ENCODE measurements around the gene SOX18.

The SOX18 gene

DNA sequence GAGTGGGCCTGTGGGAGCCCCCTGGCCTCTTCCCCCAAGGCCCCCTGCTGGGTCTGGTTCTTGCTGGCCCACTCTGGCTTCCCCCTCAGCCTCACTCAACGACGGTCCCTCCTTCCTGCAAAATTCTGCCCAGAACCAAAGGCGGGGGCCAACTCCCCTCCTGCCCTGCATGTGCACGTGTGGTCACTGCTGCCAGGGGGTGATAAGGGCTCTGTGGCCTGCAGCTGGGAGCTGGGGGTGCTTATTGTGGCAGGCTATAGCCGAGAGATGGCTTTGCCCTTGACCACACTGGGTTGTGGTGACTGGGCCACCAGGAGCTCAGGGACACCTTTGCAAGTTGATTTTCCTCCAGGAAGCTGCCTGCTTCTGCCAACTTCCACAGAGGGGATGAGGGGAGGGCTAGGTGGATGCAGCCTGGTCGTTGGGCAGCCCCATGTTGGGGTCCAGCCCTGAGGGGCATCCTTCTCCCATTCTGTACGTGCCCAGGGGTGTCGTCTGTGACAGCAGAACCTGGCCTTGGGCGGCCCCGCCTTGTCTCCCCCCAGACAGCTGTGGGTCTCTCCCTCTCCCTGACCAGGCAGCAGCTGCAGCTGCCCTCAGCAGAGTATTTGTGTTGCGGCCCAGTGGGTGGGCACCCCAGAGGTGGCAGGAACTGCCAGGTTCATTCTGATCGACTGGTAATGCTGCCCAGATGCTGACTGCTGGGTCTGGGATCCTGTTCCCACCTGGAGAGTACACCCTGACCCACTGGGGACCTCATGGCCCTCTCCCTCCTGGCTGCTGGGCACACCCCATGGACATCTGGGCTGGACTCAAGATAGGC is 19.2 kb upstream of the SOX18 start:
- TF ChIP-seq, protein P1, sequence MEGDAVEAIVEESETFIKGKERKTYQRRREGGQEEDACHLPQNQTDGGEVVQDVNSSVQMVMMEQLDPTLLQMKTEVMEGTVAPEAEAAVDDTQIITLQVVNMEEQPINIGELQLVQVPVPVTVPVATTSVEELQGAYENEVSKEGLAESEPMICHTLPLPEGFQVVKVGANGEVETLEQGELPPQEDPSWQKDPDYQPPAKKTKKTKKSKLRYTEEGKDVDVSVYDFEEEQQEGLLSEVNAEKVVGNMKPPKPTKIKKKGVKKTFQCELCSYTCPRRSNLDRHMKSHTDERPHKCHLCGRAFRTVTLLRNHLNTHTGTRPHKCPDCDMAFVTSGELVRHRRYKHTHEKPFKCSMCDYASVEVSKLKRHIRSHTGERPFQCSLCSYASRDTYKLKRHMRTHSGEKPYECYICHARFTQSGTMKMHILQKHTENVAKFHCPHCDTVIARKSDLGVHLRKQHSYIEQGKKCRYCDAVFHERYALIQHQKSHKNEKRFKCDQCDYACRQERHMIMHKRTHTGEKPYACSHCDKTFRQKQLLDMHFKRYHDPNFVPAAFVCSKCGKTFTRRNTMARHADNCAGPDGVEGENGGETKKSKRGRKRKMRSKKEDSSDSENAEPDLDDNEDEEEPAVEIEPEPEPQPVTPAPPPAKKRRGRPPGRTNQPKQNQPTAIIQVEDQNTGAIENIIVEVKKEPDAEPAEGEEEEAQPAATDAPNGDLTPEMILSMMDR (IDR thresholded peaks at IDR 0.05; ENCODE audit: low read depth, low read length), result no peak
- no peak for DNase-seq (ENCODE audit: low read depth in 2 of 2)
- H3K4me3 ChIP-seq (replicated peaks in 1 of 2; ENCODE audit: low read depth in 2 of 2, low read length in 2 of 2), result no peak overlapping the region

DNA sequence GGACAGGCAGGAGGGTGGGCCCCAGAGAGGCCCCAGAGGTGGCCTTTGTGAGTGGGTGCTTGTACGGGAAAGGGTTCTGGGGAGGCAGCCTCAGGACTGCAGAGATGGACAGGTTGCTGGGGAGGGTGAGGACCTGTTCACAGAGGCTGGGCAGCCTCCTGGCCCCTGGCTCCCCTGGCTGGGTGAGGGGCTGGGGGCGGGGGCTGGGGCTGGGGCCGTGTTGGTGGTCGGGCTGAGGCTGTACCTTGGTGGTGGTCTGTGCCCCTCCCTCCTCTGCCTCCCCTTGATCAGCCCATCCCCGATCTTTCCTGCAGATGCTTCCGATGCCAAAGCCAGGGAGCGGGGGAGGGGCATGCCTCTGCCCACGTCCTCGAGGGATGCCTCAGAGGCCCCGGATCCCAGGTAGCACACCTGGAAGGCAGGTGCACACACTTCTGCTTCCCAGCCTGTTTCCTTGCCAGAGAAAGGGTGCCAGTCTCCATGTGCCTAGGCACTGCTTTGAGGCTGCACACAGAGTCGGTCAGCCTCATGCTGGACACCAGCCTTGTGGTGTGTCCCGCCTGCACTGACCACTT is 18.4 kb upstream of the SOX18 start:
- no peak overlapping the region for H3K4me3 ChIP-seq (replicated peaks in 1 of 2; ENCODE audit: low read depth in 2 of 2, low read length in 2 of 2)
- TF ChIP-seq, protein P1 (IDR thresholded peaks at IDR 0.05; ENCODE audit: low read depth, low read length), result no peak
- no peak for DNase-seq (ENCODE audit: low read depth in 2 of 2)

DNA sequence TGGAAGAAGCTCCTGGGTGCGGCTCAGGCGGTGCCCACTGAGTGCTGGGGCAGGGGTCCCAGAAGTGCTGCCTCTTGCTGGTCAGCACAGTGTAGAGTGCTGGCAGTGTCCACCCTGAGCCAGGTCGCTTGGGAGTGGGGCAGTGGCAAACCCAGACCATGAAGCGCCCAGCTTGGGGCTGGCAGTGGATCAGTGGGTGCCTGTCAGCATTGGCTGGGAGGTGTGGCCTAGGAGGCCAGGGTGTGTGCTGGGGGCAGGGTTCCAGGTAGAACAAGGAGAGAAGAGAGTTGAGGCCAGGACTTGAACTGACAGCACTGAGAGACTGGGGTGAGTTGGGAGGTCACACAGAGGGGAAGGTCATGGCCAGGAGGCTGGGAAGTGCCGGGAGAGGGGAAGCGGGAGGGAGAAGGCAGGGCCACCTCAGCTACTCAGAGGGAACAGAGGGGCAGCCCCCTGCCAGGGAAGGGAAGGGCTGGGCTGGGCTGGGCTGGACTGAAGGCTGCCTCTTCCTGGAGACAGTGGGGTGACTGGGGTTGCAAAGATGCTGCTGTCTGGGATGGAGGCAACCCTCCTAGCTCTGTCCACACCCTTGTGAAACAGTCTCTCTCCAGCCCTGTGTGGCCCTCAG is 17.7 kb upstream of the SOX18 start:
- TF ChIP-seq, protein P1 (IDR thresholded peaks at IDR 0.05; ENCODE audit: low read depth, low read length), result no peak
- no peak overlapping the region for H3K4me3 ChIP-seq (replicated peaks in 1 of 2; ENCODE audit: low read depth in 2 of 2, low read length in 2 of 2)
- no peak for DNase-seq (ENCODE audit: low read depth in 2 of 2)

DNA sequence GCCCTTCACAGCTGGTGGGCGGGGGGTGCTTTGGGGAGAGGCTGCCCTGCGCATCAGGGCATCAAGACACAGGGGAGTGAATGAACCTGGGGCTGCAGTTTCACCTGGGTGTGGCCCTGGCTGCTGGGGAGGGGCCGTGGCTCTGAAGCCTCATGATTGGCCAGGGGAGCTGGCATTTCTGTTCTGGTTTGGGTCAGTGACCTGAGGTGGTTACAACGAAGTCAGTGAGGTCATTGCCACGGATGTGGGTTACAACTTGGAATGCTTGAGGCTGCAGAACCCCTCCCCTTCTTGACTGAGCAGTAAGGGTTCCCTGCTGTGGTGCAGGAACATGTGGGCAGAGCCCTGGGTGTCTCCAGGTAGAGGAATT is 16.5 kb upstream of the SOX18 start:
- no peak overlapping the region for H3K4me3 ChIP-seq (replicated peaks in 1 of 2; ENCODE audit: low read depth in 2 of 2, low read length in 2 of 2)
- TF ChIP-seq, protein P1 (IDR thresholded peaks at IDR 0.05; ENCODE audit: low read depth, low read length), result no peak
- DNase-seq (ENCODE audit: low read depth in 2 of 2), result peak; percentile 70 to 80

DNA sequence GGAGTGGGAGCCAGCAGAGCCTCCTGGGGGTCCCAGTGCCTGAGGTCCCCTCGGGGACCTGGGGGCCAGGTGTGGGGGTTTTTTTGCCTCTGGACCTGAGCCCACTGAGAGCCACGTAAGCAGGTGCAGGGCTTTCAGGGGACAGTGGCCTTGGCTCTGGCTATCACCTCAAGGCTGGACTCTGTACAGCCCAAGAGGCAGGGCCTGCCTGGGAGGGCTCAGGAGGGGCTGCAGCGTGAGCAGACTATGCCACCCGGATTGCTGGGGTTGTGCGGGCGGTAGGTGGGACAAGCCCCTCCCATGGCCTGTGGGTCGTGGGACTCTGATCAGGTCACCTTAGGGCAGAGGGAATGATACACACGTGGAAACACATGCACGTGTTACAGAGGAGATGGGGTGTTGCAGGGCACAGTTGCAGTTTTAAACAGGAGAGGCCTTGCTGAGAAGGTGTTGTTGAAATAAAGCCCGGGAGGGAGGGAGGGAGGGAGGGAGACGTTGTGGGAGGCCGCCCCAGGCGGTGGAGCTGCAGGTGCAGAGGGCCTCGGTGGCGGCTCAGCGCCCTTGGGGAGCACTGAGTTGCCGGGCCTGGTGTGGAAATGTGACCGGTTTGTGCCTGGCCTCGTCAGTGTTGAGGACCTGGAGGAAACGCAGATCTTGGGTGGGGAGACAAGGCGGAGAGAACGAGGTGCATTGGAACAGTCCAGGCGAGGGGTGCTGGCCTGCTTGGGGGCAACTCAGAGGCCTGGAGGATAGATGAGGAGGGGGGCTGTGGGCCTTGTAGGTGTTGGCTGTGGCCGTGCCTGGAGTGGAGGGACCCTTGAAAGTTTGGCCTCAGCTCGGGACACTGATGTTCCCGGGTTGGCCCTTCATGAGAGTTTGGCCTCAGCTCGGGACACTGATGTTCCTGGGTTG is 15.9 kb upstream of the SOX18 start:
- no peak for DNase-seq (ENCODE audit: low read depth in 2 of 2)
- H3K4me3 ChIP-seq (replicated peaks in 1 of 2; ENCODE audit: low read depth in 2 of 2, low read length in 2 of 2), result no peak overlapping the region
- TF ChIP-seq, protein P1 (IDR thresholded peaks at IDR 0.05; ENCODE audit: low read depth, low read length), result no peak

DNA sequence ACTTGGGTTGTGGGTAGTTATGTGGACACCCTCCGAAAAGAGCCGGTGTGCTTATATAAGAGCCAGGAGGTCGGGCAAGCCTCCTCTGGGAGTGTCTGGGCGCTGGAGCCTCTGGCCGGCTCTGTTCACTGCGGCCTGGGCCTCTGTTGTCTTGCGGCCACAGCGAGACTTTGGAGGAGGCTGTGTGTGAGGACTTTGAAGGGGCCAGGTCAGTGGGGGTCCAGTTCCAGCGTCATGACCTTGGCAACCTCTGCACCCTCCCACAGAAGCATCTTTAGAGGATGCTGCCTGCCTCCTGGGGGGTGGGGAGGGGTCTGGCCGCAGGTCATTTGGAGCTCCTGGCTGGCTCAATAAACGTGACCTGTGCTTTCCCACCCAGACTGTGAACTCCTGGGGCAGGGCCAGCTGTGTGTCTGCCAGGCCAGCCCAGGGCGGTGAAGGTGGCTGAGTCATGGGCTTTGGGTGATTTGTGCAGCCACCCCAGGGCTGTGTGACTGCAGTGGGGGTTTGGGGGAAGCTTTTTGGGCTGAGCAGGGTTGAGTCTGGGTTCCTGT is 14.8 kb upstream of the SOX18 start:
- peak in 1 of 2 donors; percentile 64 for DNase-seq (ENCODE audit: low read depth in 2 of 2)
- TF ChIP-seq, protein P1 (IDR thresholded peaks at IDR 0.05; ENCODE audit: low read depth, low read length), result no peak
- H3K4me3 ChIP-seq (replicated peaks in 1 of 2; ENCODE audit: low read depth in 2 of 2, low read length in 2 of 2), result peak overlapping the region; percentile 84 to 96

Measured in cardiac fibroblast (primary cell).